Measurements from ENCODE around the gene C19orf85. TPM values are rescaled to one million over a fixed set of nuclear protein-coding genes. Genes with fewer than 3 reads are reported as not detected.

Gene C19orf85
- total RNA-seq, 1 experiment from 2014 or later, result not detected

GRCh38 chr19:55474269-55475265 is 10.0 kb upstream of the C19orf85 start:
- H3K27ac ChIP-seq (ENCODE audit: low read length), result no peak overlapping the region
- CTCF ChIA-PET, result no interaction called here
- no peak overlapping the region for H2AFZ ChIP-seq (ENCODE audit: low read length)
- TF ChIP-seq EZH2 (IDR thresholded peaks at IDR 0.05; ENCODE audit: low read length, unreplicated experiment), result no peak
- TF ChIP-seq EZH2phosphoT487 (IDR thresholded peaks at IDR 0.05; ENCODE audit: borderline replicate concordance, low read length), result no peak
- TF ChIP-seq CTCF (conservative IDR thresholded peaks at IDR 0.05; ENCODE audit: low read depth, low read length), result no peak
- H4K20me1 ChIP-seq (ENCODE audit: low read length), result no peaks in the 10 kb centered on the region
- ATAC-seq, result no peak
- H3K27me3 ChIP-seq (ENCODE audit: low read length), result no peaks in the 10 kb centered on the region
- BruUV-seq (replicated peaks), result no TSS peak
- H3K4me1 ChIP-seq (ENCODE audit: insufficient read depth, low read length), result peaks cover 18% of the 10 kb centered on the region
- no peak overlapping the region for H3K4me3 ChIP-seq (ENCODE audit: low read length)
- H3F3A ChIP-seq (ENCODE audit: low read length, unreplicated experiment), result no peaks in the 10 kb centered on the region
- POLR2A ChIA-PET (ENCODE audit: unreplicated experiment), result no interaction called here
- no peak overlapping the region for H3K4me2 ChIP-seq (ENCODE audit: low read length)
- H3K9ac ChIP-seq (ENCODE audit: low read length), result no peak overlapping the region
- no peaks in the 10 kb centered on the region for H3K36me3 ChIP-seq (ENCODE audit: low read depth, low read length)
- intact Hi-C loops (cut with micrococcal nuclease), result no loop called here
- no peaks in the 10 kb centered on the region for H3K9me3 ChIP-seq (ENCODE audit: low read length)
- peaks cover 22% of the 10 kb centered on the region for H3K79me2 ChIP-seq (ENCODE audit: low read length)
- DNase-seq, result no peak
- no peaks in the 10 kb centered on the region for H3K9me2 ChIP-seq (replicated peaks; ENCODE audit: low read length)

- no peak overlapping the region for H2AFZ ChIP-seq (ENCODE audit: low read length)
- no peaks in the 10 kb centered on the region for H3F3A ChIP-seq (ENCODE audit: low read length, unreplicated experiment)
- no peak overlapping the region for H3K9ac ChIP-seq (ENCODE audit: low read length)
- no peak for TF ChIP-seq EZH2 (IDR thresholded peaks at IDR 0.05; ENCODE audit: low read length, unreplicated experiment)
- TF ChIP-seq EZH2phosphoT487 (IDR thresholded peaks at IDR 0.05; ENCODE audit: borderline replicate concordance, low read length), result no peak
- TF ChIP-seq CTCF (conservative IDR thresholded peaks at IDR 0.05; ENCODE audit: low read depth, low read length), result no peak
- ChIA-PET CTCF (no interaction called here), POLR2A (ENCODE audit: unreplicated experiment) (no interaction called here)
- no peak overlapping the region for H3K4me2 ChIP-seq (ENCODE audit: low read length)
- peaks cover 10% of the 10 kb centered on the region for H3K79me2 ChIP-seq (ENCODE audit: low read length)
- H3K36me3 ChIP-seq (ENCODE audit: low read depth, low read length), result no peaks in the 10 kb centered on the region
- no peak overlapping the region for H3K4me3 ChIP-seq (ENCODE audit: low read length)
- H3K27ac ChIP-seq (ENCODE audit: low read length), result no peak overlapping the region
- H3K4me1 ChIP-seq (ENCODE audit: insufficient read depth, low read length), result peaks cover 18% of the 10 kb centered on the region
- no peaks in the 10 kb centered on the region for H4K20me1 ChIP-seq (ENCODE audit: low read length)
- intact Hi-C loops (cut with micrococcal nuclease), result no loop called here
- no peaks in the 10 kb centered on the region for H3K9me2 ChIP-seq (replicated peaks; ENCODE audit: low read length)
- no peaks in the 10 kb centered on the region for H3K9me3 ChIP-seq (ENCODE audit: low read length)
- no peak for ATAC-seq
- no TSS peak for BruUV-seq (replicated peaks)
- no peaks in the 10 kb centered on the region for H3K27me3 ChIP-seq (ENCODE audit: low read length)
- DNase-seq, result no peak
Measured at GRCh38 chr19:55473225-55474012, 8.9 kb upstream of the C19orf85 start.

Data from PC-3 (cell line).